ENCODE data around the gene INHBB.

The INHBB gene

DNA sequence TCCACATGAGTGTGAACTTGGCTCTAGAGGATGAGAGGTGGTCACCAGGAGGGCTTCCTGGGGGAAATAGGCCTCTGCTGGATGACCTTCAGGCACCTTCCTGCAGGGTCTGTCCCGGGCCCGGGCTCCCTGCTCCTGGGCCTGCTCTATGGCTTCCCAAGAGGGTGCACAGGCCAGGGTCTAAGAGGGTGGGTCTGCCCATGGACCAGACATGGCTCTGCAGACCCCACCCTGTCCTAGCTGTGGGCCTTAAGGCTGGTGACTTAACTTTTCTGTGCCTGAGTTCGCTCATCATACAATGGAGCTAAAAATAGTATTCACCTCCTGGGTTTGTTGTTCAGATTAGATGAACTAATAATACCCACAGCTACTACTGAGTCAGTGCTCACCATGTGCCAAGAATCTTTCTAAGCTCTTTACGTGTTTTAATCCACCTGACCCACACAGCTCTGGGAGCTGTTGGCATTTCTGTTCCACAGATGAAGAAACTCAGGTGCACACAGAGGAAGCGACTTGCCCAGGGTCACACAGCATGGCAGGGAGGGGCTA, 14.4 kb downstream of the INHBB start:
- no peak for DNase-seq

DNA sequence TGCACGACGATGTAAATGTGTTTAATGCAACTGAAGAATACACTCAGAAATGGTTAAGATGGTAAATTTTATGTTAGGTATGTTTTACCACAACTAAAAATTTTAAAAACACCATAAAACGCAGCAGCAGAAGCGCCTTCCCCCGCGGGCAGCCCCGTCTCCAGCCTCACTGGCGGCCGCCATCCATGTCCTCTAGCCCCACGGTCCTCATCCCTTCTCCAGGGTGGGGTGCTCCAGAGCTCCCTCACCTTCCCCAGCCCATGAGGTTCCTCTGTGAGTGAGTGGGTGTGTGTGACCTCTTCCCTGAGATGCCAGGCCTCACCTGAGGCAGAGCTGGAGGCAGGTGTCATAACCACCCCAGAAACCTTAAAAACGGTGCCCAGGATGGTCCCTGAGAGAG, 17.0 kb downstream of the INHBB start:
- DNase-seq: no peak

DNA sequence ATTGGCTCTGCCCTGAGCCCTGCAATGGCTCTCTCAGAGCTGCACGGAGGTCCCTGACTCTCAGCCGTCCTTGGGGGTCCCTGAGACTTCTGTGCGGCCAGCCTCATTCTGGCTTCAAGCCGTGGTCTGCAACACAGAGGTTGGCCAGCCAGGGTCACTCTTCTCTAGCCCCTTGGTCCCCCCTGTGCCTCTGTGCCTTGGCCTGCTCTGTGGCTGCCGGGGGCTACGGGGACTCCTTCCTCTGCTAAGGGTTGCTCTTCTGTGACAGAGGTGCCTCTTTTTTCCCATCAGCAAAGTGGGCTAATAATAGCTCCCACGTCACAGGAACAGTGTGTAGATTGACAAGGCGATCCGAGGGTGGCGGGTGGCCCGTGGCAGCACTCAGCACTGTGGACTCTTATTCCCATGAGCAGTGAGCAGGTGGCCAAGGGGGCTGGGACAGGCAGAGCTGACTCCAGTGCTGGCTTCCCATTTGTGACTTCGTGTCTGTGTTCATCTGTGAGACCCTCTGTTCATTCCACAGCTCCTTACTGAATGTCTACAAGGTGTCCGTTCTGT, 19.4 kb downstream of the INHBB start:
- no peak for DNase-seq

GRCh38 chr2:120366698-120367097, 20.8 kb downstream of the INHBB start:
- no peak for DNase-seq

GRCh38 chr2:120367221-120367620, 21.3 kb downstream of the INHBB start:
- DNase-seq: no peak

DNA sequence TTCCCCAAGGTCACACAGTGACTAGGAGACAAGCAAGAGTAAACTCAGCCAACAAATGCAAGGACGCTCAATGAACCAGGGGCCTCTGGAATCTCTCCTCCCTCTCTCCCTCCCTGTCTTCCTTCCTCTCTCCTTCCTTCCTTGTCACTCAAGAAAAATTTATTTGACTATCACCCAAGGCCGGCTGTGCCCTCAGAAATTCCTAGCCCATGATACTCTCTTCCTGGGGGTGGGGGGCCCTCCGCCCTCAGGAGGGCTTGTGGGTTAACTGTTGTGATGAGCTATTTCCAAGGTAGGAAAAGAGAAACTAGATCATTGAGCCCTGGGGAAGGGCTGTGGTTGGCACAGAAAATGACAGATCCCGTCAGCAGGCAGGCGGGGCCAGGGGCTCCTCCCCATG, 21.7 kb downstream of the INHBB start:
- DNase-seq: no peak

DNA sequence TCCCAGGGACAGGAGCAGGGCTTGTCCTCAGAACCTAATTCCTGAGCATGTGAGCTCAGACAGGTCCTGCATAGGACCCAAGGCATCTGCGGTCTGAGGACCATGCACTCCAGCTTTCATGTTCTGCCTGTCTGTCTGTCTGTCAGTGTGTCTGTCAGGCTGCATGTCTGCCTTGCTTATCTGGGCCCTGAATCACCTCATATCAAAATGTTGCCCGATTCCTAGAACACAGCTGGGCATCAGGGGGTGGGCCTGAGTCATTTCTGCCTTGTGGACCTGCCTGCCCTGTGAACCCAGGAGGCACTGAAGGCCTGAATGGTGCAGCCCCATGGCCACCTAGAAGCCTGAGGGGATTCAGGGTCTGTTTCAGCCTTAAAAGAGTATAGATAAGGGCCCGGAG, 22.1 kb downstream of the INHBB start:
- DNase-seq: no peak

DNA sequence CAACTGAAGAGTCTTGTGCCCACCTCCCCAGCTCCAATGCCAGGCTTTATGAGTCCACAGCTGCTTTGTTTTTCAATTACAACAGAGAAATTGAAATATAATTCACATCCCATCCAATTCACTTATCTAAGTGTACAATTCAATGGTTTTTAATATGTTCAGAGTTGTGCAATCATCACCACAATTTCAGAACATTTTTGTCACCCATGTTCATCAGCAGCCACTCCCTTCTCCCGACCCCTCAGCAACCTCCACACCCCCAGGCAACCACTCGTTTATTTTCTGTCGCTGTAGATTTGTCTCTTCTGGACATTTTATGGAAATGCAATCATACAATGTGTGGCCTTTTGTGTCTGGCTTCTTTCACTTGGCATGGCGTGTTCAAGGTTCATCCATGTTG, 23.3 kb downstream of the INHBB start:
- DNase-seq: no peak

- DNase-seq: no peak
Observed at GRCh38 chr2:120371969-120372625, 26.2 kb downstream of the INHBB start.

DNA sequence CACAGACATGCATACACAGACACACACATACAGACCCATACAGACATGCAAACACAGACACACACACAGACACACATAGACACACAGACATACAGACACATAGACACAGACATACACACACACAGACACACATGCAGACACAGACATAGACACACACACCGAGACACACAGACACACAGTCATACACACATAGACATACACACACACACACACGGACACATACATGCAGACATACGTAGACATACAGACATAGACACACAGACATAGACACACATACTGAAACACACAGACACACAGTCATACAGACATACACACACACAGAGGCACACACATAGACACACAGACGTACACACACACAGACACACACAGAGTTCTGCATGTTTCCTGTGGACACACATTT, 26.9 kb downstream of the INHBB start:
- no peak for DNase-seq

DNA sequence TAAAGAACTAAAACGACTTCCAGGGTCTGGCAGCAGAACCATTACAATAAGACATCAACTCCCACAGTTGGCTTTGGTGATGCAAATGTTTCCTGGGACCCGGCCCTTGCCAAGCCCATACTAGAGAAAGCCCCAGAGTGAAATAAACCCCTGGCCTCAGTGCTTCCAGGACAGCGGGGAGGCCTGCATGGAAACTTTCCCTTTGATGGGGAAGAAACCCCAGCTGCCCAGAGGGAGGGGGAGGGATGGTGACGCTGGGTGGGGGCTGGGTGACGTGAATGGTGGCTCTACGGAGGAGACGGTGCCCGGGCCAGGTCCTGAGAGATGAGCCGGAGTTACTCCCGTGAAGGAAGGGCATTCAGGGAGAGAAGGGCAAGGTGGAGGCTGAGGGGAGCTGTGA, 27.5 kb downstream of the INHBB start:
- no peak for DNase-seq

GRCh38 chr2:120374821-120375220, 28.9 kb downstream of the INHBB start:
- DNase-seq: no peak

DNA sequence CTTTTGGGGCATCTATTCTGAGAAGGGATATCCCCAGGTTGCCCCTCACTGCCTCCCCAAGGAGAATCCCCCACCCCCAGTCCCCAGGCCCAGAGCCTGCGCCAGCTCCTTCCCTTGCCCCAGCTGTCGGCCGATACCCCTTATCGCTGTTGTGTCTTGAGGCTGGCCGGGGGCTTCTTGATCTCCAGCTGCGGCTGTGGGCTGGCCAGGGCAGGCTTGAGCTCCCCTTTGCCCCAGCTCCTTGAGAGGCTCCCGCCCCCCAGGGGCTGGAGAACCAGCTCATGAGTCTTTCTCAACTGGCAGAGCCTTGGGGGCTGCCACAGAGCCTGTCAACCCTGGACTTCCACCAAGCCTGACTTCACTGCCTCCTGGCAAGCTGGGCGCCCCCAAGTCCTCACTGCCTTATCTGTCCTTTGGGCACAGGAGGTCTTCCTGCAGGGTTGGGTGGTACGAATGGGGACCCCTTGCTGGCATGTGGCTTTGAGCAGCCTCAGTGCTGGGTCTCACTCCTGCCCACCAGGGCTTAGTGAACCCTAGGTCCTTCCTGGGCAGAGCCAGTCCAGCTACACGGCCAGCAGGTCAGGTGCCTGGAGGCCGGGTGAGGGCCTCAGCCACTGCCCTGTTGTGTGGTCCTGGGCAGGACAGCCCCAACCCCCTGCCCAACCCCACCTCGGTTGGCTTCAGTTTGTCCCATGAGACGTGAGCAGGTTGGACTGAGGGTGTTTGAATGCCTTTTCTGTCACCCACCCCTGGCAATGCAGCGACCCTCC, 29.5 kb downstream of the INHBB start:
- DNase-seq: no peak

DNA sequence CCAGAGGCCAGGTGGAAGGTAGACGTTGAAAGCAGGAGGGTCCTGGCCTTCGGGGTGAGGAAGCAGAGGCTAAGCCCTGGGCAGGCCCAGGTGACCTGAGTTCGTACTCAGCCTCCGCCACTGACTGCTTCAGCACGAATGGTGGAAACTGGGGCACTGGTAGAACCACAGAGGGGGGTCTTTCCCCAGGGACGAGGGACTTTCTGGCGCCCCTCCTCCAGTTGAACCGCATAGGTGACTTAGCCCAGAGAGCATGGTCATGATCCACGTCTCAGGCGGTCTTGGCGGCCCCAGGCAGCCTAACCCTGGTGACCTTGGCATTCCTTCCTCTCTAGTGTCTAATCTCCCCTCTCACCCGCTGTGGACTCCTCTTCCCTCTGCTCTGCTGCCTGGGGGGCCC, 30.2 kb downstream of the INHBB start:
- DNase-seq: no peak

DNA sequence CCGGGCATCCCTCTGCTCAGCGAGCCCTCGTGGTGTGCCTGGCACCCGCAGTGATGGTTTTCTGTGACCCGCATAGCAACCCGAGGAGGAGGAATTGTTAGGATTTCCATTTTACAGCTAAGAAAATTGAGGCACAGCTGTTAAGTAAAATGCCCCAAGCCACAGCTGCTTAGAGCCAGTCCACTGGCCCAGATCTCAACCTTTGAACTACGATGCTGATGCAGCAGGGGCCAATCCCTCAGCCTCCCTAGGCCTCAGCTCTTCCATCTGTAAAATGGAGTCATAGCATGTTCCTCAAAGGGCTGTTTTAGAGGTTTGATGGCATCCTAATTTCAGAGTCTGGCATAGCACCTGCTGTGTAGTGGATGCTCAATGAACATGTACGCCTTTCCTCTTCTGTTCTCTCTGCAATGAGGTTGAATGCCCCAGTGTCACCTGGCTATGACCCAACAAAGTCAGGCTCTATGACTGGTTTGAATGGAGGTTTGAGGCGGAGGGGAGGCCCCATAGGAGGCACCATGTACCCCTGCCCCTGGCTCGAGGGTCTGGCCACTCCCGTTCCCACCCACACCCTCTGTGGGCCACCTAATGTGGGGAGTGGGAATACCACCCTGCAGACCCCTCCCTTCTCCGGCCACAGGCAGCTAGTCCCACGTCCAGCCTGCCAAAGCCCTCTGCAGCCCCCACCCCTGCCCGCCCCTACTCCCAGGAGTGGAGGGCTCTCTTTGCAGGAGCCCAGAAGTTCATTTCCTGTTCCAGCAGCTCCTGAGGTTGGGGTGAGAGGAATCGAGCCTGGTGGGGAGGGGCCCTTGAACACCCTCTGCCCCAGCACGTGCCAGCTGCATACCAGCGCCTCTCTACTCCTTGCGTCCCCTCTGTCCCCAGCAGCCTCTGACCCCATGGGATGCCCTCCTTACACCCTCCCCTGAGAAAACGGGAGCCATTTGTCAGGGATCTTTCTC, 31.0 kb downstream of the INHBB start:
- no peak for DNase-seq

DNA sequence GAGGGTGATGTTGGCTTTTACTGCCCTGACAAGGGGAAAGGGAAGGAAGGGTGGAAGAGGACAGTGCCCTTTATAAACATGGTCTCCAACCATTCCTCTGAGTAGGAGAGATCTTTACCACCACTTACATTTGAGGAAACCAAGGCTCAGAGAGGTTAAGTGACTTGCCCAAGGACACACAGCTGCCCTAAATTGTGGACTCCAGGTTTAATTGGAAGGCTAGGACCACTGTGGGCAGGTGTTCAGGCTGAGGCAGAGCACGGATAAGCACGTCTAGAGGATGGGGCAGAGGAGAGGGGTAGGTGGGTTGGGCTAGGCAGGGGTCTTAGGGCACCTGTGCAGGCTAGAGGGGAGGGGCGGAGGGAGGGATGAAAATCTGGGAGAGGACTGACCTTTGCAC, 32.7 kb downstream of the INHBB start:
- no peak for DNase-seq

DNA sequence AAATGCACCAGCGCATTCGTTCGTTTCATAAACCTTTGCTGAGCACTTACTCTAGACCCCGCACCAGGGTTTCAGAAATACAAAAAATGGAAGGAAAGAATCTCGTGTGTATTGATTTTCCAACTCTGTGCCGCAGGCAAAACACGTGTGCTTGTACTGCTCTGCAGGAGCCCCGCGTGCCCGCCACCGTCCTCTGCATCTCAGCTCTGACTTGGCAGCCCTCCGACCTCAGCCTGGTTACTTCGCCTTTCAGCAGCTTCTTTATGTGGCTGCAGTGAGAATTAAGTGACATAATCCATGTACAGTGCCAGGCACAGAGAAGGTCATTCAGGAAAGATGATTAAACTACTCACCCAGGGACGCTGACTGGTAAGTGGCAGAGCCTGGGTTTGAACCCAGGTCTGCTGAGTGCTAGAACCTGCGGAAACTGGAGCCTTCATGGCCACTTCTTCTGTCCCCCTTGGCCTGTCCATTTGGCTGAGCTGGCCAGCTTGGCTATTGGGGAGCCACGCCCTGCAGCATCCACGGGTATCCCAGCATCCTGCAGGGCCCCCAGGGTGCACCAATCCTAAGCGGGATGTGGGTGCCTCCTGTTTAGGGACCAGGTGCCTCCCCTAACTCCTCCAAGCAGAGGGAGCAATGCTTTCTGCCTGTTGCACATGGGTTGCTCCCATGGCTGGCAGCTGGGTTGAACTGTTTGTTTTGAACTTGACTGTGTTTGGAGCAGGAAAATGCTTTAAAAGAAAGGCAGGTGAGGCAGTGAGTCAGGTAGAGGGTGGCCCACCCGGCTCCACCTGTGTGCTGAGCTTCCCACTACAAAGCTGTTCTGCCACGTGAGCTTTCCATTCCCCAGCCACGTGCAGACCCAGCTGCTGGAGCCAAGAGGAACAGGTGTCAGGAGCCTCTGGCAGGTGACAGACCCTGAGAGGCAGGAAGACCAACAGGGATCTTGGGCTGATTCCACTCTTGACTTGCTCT, 34.3 kb downstream of the INHBB start:
- DNase-seq: peak; percentile 95

GRCh38 chr2:120381192-120381591, 35.3 kb downstream of the INHBB start:
- no peak for DNase-seq

- peak; percentile 2 for DNase-seq
Observed at GRCh38 chr2:120381661-120382060, 35.7 kb downstream of the INHBB start.

GRCh38 chr2:120382541-120383144, 36.7 kb downstream of the INHBB start:
- no peak for DNase-seq

GRCh38 chr2:120383191-120383590, 37.3 kb downstream of the INHBB start:
- DNase-seq: no peak
